Astrocyte of the spinal cord (primary cell): ENCODE results near the gene OLA1.

ENCODE experiments used
- DNase-seq: peaks from one replicate; pipeline ENCODE4 v3.0.0; 2011; ENCODE audit warnings: low read depth, low spot score
- H3K4me3 ChIP-seq: 2 replicates; pipeline ENCODE4 v1.5.1; 2011; ENCODE audit warnings: low read depth, mild to moderate bottlenecking, low read length, moderate library complexity
- CTCF ChIP-seq: IDR thresholded peaks from 2 replicates; pipeline ENCODE4 v1.5.1; 2012; ENCODE audit warnings: low read depth, mild to moderate bottlenecking, low read length, inconsistent platforms
- in situ Hi-C: cut with HindIII; loops from 2 replicates; pipeline ENCODE4 v1.10.0; 2017; ENCODE audit warnings: low sequenced_read_pairs

Gene OLA1

GRCh38 chr2:174233771-174234275 is 14.5 kb downstream of the OLA1 start:
- TF ChIP-seq CTCF: no peak
- DNase-seq: no peak
- in situ Hi-C loops: no loop called here
- H3K4me3 ChIP-seq: no peak overlapping the region

- in situ Hi-C loops: no loop called here
- TF ChIP-seq CTCF: no peak
- DNase-seq: no peak
- no peak overlapping the region for H3K4me3 ChIP-seq
Observed at GRCh38 chr2:174227748-174228147, 20.6 kb downstream of the OLA1 start.

- TF ChIP-seq CTCF: no peak
- in situ Hi-C loops: no loop called here
- no peak for DNase-seq
- H3K4me3 ChIP-seq: no peak overlapping the region
Observed at GRCh38 chr2:174224665-174225288, 23.6 kb downstream of the OLA1 start.

GRCh38 chr2:174224125-174224524 is 24.2 kb downstream of the OLA1 start:
- no peak for TF ChIP-seq CTCF

GRCh38 chr2:174223388-174223787 is 24.9 kb downstream of the OLA1 start:
- no peak for TF ChIP-seq CTCF
- H3K4me3 ChIP-seq: no peak overlapping the region
- in situ Hi-C loops: no loop called here
- DNase-seq: no peak

More at GRCh38 chr2:174224125-174224524, 24.2 kb downstream of the OLA1 start:
- no peak for DNase-seq
- in situ Hi-C loops: no loop called here
- no peak overlapping the region for H3K4me3 ChIP-seq

GRCh38 chr2:174222154-174222553 is 26.2 kb downstream of the OLA1 start:
- DNase-seq: no peak
- H3K4me3 ChIP-seq: no peak overlapping the region
- TF ChIP-seq CTCF: no peak
- in situ Hi-C loops: no loop called here
